H1 (cell line): ENCODE data around the gene RNF43.

ENCODE experiments used
- BACH1 ChIP-seq: IDR thresholded peaks from 2 replicates; pipeline ENCODE4 v1.6.1; 2012; ENCODE audit warnings: low read length, improper control_type of control experiment
- BRCA1 ChIP-seq: IDR thresholded peaks from 2 replicates; pipeline ENCODE4 v1.6.1; 2012; ENCODE audit warnings: low read depth, low read length, improper control_type of control experiment
- CTCF ChIP-seq, 3 experiments: IDR thresholded peaks; 1 replicate in 2 of 3; 2 replicates in 1 of 3; pipeline versions ENCODE4 v1.5.1 to v1.6.1; 2011; ENCODE audit warnings: low read length in 3 of 3, mild to moderate bottlenecking in 3 of 3, inconsistent platforms in 2 of 3, low read depth in 1 of 3, moderate library complexity in 1 of 3; ENCODE audit not compliant: insufficient read depth in 1 of 3; ENCODE audit errors: control extremely low read depth in 1 of 3
- JUN ChIP-seq: IDR thresholded peaks from 2 replicates; pipeline ENCODE4 v1.6.1; 2011; ENCODE audit warnings: low read depth, mild to moderate bottlenecking, improper control_type of control experiment, low read length
- NRF1 ChIP-seq: IDR thresholded peaks from 2 replicates; pipeline ENCODE4 v1.6.1; 2011; ENCODE audit warnings: mild to moderate bottlenecking, low read depth, low read length, improper control_type of control experiment
- POLR2A ChIP-seq, 2 experiments: IDR thresholded peaks; 1 replicate in 1 of 2; 2 replicates in 1 of 2; pipeline ENCODE4 v1.6.1; 2011; ENCODE audit warnings: low read depth in 2 of 2, low read length in 2 of 2, mild to moderate bottlenecking in 2 of 2; ENCODE audit errors: control extremely low read depth in 1 of 2
- POLR2AphosphoS5 ChIP-seq: IDR thresholded peaks from 2 replicates; pipeline ENCODE4 v1.6.1; 2011; ENCODE audit warnings: low read depth, low read length

DNA sequence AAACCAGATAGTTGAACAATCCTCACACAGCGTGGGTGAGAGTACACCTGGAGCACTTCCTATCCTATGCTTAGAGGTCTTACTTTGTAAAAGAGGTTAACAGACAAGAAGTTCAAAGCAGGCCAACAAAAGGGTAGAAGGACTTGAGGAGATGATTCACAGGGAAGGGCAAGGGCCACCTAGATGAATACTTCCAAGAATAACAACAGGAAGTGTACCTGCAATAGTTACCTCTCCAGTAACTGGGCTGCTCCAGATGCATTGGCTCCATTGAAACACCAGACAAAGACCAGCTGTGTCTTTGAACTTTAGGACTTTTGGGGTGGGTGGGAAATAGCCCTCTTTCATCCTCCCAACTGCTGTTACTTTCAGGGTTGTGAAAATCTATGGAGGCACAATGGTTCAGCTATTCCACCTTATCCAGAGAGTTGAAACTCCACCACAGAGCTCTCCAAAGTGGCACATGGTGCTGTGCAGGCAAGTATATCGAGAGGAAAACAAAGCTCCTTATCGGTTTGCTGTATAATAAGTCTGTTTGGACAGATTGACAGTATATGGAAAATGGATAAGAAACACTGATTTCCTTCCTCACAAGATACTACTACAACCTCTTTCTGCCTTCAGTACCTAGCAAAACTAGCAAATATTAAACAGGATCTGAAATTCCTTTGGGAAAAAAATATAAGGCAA is 22.7 kb downstream of the RNF43 start:
- TF ChIP-seq CTCF (IDR thresholded peaks at IDR 0.05; ENCODE audit: control extremely low read depth in 1 of 3, insufficient read depth in 1 of 3, low read depth in 1 of 3, low read length in 3 of 3), result no peak
- TF ChIP-seq POLR2A (IDR thresholded peaks at IDR 0.05; ENCODE audit: control extremely low read depth in 1 of 2, low read depth in 2 of 2, low read length in 2 of 2), result no peak
- TF ChIP-seq NRF1, result no peak
- no peak for TF ChIP-seq BACH1
- no peak for TF ChIP-seq POLR2AphosphoS5
- no peak for TF ChIP-seq BRCA1
- no peak for TF ChIP-seq JUN
